A172 (cell line): Measurements from ENCODE around the gene KRTAP10-8. TPM values are rescaled to one million over a fixed set of nuclear protein-coding genes. Genes with fewer than 3 reads are reported as not detected.
"Not testable (repeated sequence)": the region's sequence is repeated elsewhere in the genome, so short reads cannot be mapped to it uniquely, and the experiment has no call there.

Experiments
- DNase-seq: peaks from one replicate; pipeline ENCODE4 v3.0.0-alpha.2; 2015; ENCODE audit warnings: low spot score
- total RNA-seq: library from RNA; depleted of rRNA; stranded (reverse); fragments of >200 nt; shearing (Covaris generic); gene quantifications from 2 replicates; pipeline ENCODE4 v1.2.3, GENCODE V29; 2014

KRTAP10-8 gene
- total RNA-seq, 1 experiment from 2014 or later: not detected

GRCh38 chr21:44599264-44600029 lies 12.4 kb upstream of the KRTAP10-8 start:
- no peak for DNase-seq

GRCh38 chr21:44600118-44600978 lies 11.5 kb upstream of the KRTAP10-8 start, which contains the start of gene KRTAP10-7:
TSS of gene KRTAP10-7 (plus strand) at chr21:44600597. CDS start at chr21:44600622, 25 bp downstream.
- not testable (repeated sequence) for DNase-seq

GRCh38 chr21:44601091-44601490 lies 10.8 kb upstream of the KRTAP10-8 start:
- DNase-seq: not testable (repeated sequence)

- DNase-seq: no peak
Observed at GRCh38 chr21:44601596-44602462, 10.1 kb upstream of the KRTAP10-8 start.

- no peak for DNase-seq
Observed at GRCh38 chr21:44602463-44602850, 9.4 kb upstream of the KRTAP10-8 start.

- no peak for DNase-seq
Observed at GRCh38 chr21:44603109-44603875, 8.6 kb upstream of the KRTAP10-8 start.

GRCh38 chr21:44603911-44604310 lies 8.0 kb upstream of the KRTAP10-8 start:
- no peak for DNase-seq

GRCh38 chr21:44606495-44606894 lies 5.4 kb upstream of the KRTAP10-8 start:
- no peak for DNase-seq

- DNase-seq: no peak
Observed at GRCh38 chr21:44609193-44609592, 2.7 kb upstream of the KRTAP10-8 start.

- DNase-seq: not testable (repeated sequence)
Observed at GRCh38 chr21:44610157-44610843, 1.6 kb upstream of the KRTAP10-8 start.

GRCh38 chr21:44611551-44611950 lies 328 bp upstream of the KRTAP10-8 start:
- no peak for DNase-seq

GRCh38 chr21:44612669-44613229 lies 870 bp downstream of the KRTAP10-8 start:
- DNase-seq: no peak

- no peak for DNase-seq
Observed at GRCh38 chr21:44613386-44614155, 1.7 kb downstream of the KRTAP10-8 start.

- no peak for DNase-seq
Observed at GRCh38 chr21:44614161-44614631, 2.3 kb downstream of the KRTAP10-8 start.

GRCh38 chr21:44614961-44615391 lies 3.1 kb downstream of the KRTAP10-8 start:
- no peak for DNase-seq

- no peak for DNase-seq
Observed at GRCh38 chr21:44615466-44615865, 3.6 kb downstream of the KRTAP10-8 start.

- no peak for DNase-seq
Observed at GRCh38 chr21:44615911-44616590, 4.2 kb downstream of the KRTAP10-8 start.

- DNase-seq: no peak
Observed at GRCh38 chr21:44616591-44616926, 4.7 kb downstream of the KRTAP10-8 start.

- no peak for DNase-seq
Observed at GRCh38 chr21:44617071-44617501, 5.2 kb downstream of the KRTAP10-8 start.
